Activated CD8-positive, alpha-beta memory T cell treated with anti-CD3 and anti-CD28 coated beads, Interleukin-2, amount 50 U/mL, for 48 hours (primary cell): ENCODE measurements around the gene ZBED5.
"Not testable (repeated sequence)": the region's sequence is repeated elsewhere in the genome, so short reads cannot be mapped to it uniquely, and the experiment has no call there.

ENCODE experiments used
- DNase-seq: peaks from one replicate; pipeline ENCODE4 v3.0.0-alpha.2; 2020

The ZBED5 gene

DNA sequence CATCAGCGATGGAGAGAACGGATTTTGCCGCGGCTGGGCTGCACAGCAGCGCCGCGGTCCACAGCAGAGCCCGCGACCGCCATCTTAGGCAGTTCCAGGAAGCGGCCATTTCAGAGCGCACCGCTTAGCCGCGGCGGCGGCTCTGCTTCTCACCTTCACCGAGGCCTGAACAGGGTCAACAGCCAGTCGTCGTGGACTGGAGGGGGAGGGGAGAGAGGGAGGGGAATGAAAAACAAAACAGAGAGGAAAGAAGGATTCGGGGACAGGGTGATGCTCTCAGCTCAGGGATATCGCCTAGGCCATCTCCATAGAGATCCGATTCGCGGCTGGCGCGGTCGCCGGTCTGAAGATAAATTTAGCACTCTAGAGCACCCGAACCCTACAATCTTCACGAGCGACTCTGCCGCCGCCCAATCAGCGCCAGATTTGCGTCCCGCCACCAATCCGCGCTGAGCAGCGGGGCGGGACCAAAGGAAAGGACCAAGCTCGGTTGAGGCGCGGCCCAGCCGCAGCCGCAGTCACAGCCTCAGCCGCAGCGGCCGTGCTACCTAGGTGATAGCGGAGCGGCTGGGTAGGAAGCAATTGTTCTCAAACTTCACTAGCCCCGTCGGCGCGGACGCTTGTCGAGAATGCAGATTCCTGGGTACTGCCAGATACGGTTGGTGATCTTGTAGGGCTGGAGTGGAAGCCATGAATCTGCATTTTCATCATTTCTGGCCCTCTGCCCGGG is at the start of gene ZBED5:
TSS of gene ZBED5 (minus strand) at position 345 of the 730 bp plus-strand sequence. CDS start 3,108 bp downstream, outside the sequence.
- DNase-seq, result peak; percentile 95

DNA sequence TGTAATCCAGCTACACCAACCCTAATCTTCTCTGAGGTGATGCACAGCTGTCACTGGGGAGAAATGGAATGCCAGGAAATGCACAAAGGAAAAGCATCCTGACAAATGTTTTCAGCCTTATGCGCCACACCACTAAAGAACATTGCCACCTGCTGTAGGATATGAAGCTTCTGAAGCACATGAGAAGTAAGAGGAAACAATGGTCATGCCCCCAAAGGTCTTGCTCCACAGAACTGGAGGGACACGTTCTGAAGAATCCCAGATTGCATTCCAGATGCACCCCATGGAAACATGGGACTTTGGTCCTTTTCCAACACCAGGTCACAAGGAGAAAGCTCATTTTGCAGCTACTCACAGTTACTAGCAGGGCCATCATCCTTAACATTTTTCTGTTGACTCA is 48.7 kb upstream of the ZBED5 start:
- no peak for DNase-seq

GRCh38 chr11:10902301-10903063 is 44.6 kb upstream of the ZBED5 start:
- no peak for DNase-seq

GRCh38 chr11:10900681-10901415 is 43.0 kb upstream of the ZBED5 start:
- DNase-seq, result no peak

DNA sequence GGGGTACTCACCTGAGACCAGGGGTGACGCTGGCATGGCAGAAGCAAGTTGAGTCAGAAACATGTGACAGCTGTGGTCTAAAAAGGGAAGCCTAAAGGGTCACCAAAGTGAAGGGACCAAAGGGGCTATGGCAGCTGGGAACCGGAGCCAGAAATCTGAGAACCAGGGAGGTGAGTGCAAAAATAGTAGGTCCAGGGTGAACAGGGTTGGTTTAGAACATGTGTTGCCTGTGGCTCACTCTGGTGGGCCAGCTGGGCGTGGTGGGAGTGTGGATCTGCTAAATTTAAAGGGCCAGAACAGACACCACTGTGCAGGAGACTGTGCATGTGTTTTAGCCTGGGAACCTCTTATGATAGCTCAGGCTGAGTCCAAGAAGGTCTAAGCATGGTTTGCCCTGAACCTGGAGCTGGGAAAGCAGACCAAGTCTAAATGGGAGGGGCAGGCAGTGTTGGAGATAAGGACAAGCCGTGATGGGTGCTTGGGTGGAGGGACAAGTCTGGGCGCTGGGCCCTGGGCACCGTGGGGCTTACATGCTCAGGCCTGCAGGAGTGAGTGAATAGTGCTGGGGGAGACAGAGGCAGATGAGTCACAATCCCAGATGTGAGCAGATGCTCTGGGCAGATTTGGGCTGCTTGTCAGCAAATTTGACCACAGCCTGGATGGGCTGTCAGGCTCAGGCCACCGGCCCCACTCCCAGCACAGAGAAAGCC is 41.4 kb upstream of the ZBED5 start:
- DNase-seq, result peak; percentile 64

- DNase-seq, result no peak
Measured at GRCh38 chr11:10898763-10899025, 40.8 kb upstream of the ZBED5 start.

DNA sequence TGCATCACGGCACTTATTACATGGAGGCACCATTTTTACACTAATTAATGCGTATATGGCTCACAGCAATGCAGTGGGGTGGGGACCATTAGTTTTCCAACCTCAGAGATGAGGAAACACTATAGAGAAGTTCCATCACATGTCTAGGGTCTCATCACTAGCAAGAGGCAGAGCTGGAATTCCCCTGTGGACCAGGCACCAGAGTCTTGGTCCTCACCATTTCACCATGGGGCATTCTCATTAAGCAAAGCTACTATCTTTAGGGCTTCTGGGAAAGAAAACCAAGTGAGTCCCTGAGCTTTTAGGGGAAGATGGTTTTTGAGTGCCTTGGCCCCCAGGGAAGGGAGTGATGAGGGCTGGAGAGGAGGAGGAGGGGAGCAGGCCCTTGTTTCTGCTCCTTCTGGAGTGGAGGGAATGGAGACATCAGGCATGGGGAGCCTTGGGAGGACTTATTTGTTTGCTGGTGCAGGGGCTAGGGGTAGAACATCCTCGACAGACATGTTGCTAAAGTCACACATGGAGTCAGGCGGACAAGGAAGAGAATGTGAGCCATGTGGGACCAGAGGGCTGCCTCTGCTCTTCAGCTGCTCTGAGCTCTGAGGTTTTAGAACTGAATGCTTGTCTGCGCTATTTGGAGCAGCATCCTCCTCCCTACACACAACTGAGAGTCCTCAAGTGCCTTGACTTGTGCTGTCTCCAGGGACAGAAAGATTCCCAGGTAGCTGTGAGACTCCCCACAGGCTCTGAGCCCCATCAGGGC is 40.3 kb upstream of the ZBED5 start:
- no peak for DNase-seq

DNA sequence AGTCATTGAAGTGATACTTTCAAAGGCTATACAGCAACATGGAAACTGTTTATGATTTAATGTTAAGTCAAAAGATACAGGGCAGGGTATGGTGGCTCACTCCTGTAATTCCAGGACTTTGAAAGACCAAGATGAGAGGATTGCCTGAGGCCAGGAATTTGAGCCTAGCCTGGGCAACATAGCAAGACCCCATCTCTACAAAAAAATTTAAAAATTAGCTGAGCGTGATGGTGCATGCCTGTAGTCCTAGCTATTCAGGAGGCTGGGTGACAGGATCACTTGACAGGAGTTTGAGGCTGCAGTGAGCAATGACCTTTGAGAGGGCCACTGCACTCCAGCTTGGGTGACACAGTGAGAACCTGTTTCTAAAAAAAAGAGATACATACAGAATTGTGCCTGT is 39.3 kb upstream of the ZBED5 start:
- DNase-seq, result no peak

DNA sequence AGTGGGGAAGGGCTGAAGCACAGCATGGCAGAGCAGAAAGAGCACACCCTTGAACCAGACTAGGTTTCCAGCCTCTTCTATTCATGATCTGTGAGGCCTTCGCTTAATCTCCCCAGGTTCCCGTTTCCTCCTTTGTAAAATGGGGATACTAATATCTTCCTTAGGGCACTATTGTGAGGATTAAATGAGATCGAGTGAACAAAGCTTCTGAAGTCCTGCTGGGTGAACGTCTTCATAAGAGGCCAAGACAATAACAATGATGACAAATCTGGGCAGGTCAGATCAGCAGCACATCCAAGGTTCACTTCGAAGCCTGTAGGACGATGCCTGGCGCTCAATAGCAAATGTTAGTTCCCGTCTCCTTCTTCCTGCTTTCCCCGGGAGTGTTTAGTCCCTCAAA is 38.6 kb upstream of the ZBED5 start:
- DNase-seq, result no peak

DNA sequence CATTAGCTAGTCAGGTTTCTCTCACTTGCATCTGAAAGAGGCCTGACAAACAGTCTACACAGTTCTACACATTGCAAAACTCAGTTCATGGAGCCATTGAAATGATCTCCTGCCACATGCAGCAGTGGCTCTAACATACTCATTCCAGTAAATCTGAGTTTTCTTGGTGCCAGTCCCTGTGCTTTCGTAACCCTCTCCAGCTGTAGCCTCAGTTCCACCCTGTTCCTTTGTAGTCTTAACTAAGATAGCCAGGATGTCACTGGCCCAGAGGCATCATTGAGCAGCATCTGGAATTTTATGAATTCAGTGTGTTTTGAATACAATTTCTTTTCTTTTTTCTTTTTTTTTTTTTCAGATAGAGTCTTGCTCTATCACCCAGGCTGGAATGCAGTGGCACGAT is 37.4 kb upstream of the ZBED5 start:
- DNase-seq, result no peak

DNA sequence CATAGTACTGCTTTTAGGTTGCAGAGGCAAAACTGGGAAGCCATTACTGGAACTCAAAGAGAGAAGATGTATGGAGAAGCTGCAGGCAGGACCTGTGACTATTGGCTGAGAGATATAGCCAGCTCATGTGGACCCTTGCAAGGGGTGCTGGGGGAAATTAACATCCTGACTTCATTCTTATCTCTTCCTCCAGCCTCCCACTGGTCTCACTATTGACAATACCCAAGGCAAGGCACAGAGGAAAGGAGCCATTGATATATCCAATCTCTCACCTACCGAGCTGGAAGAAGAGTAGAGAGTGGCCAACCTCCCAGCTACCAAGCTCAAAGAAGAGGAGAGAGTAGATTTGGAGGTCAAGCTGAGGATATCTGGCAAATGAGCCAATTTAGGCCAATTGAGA is 36.8 kb upstream of the ZBED5 start:
- DNase-seq, result no peak

DNA sequence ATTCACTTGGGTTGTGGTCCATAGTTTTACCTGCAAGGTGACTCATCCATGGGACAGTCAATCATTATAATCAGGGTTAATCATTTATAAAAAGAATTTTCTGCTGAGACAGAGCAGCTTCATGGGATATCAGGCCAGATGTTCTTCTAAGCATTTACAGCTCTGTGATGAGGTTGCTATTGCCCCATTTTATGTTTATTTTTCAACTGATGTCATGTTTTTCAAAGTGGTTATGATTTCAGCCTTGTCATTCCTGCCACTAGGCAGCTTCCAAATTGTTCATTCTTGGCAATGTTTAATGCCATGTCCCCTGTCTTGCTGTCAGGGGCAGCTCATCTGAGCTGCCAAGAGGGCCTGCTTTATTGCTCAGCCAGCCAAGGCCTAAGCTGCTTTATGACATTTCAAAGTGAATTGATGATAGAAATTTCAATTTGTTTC is 35.9 kb upstream of the ZBED5 start:
- DNase-seq, result no peak

DNA sequence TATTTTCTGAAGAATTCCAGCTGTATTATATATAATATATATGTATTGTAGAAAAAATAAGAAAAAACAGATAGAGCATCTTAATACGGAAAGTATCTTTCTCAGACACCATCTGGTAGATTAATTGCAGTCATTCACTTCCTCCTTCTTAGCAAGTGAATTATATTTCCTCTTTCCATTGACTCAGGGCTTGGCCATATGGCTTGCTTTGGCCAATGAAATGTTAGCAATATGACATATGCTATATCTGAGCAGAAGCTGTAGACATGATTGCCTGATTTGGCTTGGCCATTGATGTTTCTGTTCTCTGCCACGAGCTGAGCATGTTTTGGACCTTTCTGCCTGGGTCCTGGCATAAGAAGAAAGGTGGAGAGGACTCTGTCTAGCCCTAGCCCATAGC is 34.4 kb upstream of the ZBED5 start:
- DNase-seq, result no peak

DNA sequence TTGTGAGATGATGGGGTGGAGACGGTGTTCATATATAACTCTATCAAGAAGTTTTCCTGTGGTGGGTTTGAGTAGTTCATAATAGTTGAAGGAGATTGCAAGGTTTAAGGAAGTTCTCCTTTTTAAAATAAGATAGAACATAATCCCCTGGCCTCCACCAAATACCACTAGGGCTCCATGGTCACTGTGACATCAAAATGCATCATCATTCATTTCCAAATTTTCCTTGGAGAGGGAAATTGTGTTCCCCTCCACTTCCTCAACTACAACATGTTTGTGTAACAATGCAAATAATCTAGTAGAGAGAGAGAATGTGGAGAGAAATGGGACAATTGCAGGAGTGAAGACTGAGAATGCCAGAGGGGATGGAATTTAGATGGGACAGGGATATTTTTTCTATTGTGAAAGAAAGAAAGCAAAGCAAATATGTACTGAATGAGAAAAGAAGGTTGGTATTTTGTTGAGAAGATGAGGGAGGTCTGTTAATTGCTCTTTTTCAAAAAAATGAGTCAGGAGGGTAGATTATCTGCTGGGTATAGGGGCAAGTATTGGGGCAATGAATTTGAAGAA is 33.4 kb upstream of the ZBED5 start:
- DNase-seq, result no peak

DNA sequence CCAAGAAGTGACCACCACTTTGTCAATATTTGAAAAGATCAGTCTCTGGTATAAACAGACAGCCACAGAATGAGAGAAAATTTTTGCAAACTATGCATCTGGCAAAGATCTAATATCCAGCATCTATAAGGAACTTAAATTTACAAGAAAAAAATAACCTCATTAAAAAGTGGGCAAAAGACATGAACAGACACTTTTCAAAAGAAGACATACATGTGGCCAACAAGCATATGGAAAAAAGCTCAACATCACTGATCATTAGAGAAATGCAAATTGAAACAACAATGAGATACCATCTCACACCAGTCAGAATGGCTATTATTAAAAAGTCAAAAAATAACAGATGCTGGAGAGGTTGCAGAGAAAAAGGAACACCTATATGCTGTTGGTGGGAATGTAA is 32.2 kb upstream of the ZBED5 start:
- not testable (repeated sequence) for DNase-seq

DNA sequence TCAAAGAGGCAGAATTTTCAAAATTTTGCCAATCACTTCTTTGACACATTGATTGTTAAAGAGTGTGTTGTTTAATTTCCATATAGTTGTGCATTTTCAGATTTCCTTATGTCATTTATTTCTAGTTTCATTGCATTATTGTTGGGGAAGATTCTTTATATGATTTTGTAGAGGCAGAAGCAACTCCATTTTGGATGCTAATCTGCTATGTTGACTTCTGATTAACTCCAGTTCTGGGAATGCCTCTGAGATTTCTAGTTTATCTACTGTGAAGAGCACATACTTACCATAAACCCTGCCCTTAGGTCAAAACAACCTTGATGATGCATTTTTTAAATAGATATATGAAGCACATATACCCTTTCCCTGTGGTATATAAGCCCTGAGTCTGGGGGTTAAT is 29.5 kb upstream of the ZBED5 start:
- no peak for DNase-seq

DNA sequence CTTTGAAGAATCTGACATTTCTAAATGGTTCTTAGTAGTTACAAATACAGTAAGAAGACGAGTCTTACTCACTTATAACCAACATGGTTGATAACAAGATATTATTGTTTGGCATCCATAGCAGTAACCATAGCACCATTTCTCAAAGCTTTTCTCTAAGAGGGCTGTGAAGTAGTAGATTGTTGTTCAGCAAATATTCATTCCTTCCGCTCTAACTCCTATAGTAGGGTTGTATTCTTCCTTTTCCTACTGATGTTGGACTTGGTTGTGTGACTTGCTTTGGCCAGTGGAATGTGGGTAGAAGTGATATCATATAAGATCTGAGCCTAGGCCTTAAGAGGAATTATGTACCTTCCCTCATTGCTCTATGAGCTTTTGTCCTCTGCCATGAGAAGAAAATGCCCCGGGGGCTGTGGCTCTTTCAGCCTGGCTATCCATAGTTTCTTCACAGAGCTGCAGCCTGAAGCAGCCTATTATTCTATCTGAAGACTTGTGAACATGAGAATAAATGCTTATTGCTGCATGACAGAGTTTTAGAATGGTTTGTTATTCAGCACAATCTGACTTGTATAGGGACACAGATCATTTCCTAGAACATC is 28.9 kb upstream of the ZBED5 start:
- no peak for DNase-seq

DNA sequence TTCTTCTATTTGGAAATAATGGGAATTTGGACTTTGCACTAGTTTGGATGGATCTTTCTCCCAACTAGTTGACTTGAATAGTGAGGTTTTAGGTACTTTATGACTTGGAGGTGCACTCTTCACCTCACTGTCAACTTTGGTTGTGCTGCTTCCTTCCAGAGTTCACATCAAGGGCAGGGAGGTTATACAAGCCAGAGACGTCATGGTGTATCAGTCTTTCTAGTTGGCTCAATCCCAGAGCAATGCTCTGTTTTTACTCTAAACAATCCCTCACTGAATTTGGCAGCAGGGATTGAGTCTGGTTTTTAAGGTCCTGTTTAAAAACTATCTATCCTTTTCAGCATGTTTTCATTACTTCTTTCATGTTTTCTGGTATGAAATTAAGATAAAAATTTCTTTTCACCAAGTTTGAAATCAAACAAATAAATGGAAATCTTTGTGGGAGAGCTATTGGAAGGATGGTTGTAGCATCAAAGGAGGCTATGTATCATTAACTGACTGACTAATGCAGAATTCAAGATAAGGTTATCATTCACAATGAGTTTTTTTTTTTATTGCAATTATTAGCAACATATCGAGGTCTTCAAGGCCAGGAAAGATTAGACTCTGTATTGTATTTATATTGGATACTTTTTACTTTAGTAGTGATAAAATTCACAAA is 28.0 kb upstream of the ZBED5 start:
- DNase-seq, result no peak

DNA sequence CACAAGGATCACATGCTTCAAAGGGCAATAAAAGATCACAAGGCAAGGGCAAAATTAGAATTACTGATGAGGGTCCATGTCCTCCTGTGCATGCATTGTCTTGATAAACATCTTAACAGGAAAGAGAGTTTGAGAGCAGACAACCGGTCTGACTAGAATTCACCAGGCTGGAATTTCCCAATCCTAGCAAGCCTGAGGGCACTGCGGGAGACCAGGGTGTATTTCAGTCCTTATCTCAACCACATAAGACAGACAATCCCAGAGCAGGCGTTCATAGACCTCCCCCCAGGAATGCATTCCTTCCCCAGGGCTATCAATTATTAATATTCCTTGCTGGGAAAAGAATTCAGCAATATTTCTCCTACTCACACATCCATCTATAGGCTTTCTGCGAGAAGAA is 26.4 kb upstream of the ZBED5 start:
- DNase-seq, result not testable (repeated sequence)

- DNase-seq, result no peak
Measured at GRCh38 chr11:10881892-10882291, 24.0 kb upstream of the ZBED5 start.
